ENCODE measurements around the gene CAMTA1.

GRCh38 chr1:7738044-7738443, 952.8 kb downstream of the CAMTA1 start:
- TF ChIP-seq CTCF (IDR thresholded peaks at IDR 0.05), result no peak
- no peak for TF ChIP-seq EZH2 (IDR thresholded peaks at IDR 0.05)
- no peak for TF ChIP-seq EZH2phosphoT487 (IDR thresholded peaks at IDR 0.05)

Data from neural progenitor cell (in vitro differentiated cells).